HG03354 (cell line): ENCODE measurements around the gene SLC3A2.

ENCODE experiments used
- ATAC-seq: cut with Tn5 transposase; IDR thresholded peaks from one replicate; pipeline ENCODE4 v1.9.1; 2021; ENCODE audit warnings: mild to moderate bottlenecking; ENCODE audit not compliant: unreplicated experiment, poor library complexity, severe bottlenecking

SLC3A2 gene

DNA sequence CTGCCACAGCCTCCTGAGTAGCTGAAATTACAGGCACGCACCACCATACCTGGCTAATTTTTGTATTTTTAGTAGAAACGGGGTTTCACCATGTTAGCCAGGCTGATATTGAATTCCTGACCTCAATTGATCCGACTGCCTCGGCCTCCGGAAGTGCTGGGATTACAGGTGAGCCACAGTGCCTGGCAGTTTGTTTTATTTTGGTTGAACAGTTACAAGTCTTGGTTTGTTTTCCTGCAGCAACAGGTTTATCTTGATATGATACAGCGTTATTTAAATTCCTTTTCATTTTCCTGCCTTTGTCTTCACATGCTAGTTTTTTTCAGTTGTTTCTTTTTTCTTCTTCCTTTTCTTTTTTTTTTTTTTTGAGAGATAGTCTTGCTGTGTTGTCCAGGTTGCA lies 4.0 kb upstream of the SLC3A2 start:
- no peak for ATAC-seq

DNA sequence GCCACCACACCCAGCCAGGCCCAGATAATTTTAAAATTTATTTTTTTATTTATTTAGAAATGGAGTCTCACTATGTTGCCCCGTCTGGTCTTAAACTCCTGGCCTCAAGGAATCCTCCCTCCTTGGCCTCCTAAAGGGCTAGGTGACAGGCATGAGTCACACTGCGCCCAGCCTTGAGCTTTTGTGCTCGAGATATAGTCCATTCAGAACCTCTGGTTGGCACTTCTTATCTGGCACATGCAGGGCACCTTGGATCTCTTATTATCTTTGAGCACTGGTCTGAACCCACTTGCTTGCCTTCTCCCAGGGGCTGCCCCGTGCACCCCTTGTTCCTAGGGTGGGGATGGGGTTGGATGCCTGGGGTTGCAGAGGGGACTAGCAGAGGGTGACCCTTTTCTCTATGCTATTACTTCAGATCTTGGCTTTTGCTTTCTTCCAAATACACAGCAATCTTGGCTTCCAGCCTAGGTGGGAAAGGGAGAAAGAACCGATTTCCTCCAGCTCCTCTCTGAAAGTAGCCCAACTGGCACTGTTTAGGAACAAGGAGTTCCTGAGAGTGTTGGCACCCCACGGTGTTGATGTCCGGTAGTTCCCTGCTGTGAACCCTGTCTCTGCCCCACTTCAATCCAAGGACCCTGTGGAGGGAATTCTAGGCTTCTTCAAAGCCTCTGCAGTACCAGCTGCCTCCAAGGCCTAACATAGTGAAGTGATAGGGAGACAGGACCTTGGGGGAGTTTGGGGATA lies 1.3 kb upstream of the SLC3A2 start:
- no peak for ATAC-seq

DNA sequence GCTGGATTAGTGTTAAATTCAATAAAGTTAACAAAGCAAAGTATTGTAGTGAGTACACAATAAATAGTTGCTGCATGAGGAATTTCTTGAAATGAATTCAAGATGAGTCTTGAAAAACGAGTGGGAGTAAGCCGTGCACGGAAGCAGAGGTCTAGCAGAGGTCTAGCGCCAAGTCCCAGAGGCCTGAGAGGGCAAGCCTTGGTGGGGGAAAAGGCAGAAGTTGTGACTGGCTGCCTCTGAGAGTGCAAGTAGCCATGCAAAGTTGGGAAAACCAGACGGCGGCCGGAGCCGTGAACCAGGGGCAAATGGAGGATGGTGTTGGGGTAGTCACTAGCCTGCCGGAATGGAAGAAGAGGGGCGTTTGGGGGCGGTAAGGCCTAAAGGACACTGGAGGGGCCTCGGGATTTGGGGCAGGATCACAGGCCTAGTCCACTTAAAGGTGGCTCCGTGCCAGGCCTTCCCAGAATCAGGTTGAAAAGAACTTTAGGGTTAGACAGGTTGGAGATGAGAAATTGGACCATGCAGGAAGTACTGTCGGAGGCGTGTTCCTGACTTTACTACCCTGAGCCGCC lies 379 bp upstream of the SLC3A2 start:
- peak; percentile 23 for ATAC-seq

DNA sequence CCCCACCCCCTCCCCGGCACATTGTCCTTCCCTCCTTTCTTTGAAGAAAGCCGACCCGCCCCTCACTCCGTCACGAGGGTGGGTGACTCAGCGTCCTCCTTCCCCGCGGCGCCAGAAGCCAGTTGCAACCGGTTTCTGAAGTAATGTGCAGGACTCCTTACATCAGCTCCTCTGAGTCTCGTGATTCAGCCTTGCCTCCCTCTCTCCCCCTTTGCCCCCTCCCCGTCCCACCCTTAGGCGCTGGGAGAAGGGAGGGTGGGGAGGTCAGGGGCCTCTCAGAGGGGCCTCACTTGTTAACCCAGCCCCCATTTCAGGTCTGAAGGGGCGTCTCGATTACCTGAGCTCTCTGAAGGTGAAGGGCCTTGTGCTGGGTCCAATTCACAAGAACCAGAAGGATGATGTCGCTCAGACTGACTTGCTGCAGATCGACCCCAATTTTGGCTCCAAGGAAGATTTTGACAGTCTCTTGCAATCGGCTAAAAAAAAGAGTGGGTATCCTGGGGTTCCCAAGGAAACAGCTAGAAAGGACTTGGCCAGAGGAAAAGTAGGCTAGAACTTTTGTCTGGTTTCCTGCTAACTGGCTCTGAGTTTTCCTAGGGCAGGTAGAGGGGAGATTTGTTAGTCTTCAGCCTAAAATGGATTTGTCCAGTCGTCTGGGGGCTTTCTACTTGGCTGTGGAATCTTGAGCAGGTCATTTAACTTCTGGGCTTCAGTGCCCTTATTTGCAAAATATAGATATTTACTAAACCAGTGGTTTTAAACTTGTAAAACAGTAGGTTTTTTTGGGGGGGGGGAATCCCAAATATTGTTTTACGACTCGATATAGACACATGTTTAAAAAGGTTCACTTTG lies 1.1 kb downstream of the SLC3A2 start:
- ATAC-seq: peak; percentile 55

DNA sequence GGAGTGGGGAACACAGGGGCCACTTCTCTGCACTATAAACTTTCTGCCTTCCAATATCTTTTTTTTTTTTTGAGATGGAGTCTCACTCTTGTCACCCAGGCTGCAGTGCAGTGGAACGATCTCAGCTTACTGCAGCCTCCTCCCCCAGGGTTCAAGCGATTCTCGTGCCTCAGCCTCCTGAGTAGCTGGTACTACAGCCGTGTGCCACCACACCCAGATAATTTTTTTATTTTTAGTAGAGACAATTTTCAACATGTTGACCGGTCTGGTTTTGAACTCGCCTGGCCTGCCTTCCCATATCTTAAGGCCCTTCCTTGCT lies 1.7 kb downstream of the SLC3A2 start:
- no peak for ATAC-seq

DNA sequence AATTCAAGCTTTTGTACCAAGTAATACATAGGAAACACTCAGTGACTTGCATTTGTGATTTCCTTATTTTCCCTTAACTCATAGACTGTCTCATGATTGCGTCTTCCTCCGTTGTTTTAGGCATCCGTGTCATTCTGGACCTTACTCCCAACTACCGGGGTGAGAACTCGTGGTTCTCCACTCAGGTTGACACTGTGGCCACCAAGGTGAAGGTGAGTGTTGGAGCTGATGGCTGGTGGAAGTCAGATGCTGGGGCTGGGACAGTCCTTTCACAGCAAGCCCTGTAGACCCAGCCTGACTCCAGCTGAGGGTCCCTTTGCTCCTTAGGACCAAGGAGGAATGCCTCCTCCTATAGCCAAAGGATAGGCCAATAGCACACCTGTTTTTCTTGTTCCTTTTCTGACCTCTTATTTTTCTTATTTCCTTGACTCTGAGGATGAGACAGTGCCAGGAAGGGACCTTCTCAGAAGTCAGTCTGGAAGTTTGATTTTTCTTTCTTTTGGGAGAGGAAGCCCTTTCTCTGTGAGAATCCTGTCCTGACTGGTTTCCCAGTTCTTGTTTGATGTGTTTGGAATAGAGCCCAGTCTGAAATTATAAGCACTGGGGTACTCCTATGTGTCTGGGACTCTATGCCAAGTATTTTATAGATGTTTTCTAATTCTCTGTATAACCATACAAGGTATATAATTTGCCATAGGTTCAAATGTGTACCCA lies 2.2 kb downstream of the SLC3A2 start:
- no peak for ATAC-seq

DNA sequence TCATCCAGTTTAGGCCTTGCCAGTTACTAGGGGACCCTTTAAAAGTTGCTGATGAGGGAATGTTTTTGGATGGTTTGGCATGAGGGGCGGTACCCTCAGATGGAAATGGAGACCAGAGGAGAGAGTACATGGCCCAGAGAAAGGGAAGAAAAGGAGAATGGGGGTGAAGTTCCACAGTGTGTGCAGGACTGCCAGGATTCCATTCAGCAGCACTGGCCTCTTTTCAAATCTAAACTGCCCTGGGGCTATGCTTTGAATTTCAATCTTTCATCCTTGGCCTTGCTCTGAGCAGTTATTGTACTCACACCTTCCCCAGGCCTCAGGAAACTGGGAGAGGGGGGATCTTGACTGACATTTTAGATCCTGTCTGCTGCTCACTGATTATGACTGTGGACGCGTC lies 3.0 kb downstream of the SLC3A2 start:
- no peak for ATAC-seq

DNA sequence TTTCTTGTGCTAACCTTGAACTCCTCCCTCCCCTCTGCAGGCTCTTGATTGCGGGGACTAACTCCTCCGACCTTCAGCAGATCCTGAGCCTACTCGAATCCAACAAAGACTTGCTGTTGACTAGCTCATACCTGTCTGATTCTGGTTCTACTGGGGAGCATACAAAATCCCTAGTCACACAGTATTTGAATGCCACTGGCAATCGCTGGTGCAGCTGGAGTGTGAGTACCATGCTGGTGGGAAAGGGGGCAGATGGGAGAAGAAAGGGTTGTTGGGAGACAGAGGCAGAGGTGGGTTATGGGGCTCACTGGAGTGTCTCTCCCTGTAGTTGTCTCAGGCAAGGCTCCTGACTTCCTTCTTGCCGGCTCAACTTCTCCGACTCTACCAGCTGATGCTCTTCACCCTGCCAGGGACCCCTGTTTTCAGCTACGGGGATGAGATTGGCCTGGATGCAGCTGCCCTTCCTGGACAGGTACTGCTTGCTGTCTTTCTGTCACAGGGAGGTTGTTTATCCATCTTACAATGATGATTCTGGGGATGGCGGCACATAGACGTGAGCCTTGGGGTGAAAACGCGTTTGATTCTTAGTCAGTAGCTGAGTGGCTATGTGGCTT lies 4.5 kb downstream of the SLC3A2 start:
- ATAC-seq: no peak

DNA sequence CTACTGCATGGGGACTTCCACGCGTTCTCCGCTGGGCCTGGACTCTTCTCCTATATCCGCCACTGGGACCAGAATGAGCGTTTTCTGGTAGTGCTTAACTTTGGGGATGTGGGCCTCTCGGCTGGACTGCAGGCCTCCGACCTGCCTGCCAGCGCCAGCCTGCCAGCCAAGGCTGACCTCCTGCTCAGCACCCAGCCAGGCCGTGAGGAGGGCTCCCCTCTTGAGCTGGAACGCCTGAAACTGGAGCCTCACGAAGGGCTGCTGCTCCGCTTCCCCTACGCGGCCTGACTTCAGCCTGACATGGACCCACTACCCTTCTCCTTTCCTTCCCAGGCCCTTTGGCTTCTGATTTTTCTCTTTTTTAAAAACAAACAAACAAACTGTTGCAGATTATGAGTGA lies 7.7 kb downstream of the SLC3A2 start:
- no peak for ATAC-seq

DNA sequence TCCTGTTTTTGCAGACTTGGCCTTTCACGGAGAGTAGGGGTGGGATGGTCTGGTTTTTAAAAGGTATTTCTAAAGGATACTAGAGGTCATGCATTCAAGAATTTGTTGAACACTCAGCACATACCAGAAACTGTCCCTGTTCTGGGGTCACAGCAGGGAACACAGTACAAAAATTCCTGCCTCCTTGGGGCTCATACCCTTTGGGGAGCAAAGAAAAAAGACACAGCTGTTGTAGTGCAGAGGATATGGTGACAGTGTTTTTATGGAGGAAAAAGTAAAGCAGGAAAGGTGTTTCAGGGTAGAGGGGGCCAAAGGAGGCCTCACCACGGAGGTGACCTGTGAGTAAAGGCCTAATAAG lies 8.4 kb downstream of the SLC3A2 start:
- no peak for ATAC-seq

DNA sequence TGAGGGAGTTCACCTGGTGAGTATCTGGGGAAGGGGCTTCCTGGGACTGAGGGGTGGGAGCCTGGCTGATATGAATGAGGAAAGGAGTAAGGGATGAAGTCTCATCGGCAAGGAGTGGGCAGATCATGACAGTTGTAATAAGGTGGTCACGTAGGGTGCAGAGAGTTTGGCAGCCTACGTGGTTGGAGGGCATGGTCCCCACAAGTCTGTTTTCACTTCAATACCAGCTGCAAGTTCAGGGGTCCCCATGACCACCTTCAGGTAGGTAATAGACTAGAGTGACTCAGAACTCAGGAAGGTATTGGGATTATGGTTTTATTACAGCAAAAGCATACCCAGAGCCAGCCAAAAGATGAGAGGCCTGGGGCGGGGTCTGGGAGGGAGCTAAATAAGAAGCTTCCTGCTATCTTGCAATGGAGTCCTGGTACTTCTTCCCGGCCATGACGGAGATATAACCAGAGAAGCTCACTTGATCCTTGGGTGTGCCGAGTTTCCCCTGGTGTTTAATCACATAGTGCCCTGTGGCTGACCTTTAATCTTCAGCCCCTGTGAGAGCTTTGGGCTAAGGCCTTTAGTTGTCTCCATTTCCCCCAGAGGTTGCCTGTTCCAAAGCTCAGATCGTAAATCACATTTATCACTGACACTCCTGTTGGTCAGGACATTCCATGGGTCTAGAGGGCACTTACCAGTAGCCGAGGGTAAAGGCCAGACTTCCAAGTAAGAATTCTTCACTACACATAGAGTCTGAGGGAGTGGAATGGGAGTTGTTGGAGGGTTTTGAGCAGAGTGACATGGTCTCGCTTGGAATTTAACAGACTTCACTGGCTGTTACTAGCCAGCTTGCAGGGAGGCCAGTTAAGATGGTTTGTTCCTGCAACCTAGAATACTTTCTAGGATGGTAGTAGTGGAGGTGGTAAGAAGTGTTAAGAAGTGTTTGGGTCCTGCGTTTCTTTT lies 9.1 kb downstream of the SLC3A2 start:
- no peak for ATAC-seq

DNA sequence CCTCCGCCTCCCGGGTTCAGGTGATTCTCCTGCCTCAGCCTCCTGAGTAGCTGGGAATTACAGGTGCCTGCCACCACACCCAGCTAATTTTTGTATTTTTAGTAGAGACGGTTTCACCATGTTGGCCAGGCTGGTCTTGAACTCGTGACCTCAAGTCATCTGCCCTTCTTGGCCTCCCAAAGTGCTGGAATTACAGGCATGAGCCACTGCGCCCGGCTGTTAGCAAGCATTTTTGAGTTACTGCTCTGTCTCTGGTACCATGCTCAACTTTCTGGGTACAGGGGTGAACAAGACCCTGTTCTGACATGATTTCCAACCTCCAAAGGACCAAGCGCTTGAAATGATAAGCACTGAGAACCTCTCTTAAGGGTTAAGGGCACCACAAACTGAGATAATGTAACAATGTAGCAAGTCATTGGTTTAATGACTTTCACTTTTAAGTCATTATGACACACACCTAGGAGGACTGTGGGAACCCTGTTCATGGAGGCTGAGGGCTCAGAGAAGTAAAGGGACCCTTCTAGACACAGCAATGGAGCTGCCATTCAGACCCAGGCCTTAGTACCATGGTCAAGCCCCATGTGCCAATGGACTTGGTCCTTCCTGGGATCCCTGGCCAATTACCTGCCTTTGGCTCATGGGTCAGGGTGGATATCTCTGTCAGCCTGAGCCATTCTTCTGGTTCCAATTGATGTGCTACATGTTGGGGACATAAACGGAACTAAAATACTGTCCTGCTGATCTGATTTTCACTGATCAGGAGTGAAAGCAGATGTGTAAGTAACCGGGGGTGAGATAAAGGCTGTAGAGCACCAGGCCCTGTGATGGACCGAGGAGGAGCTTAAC lies 11.6 kb downstream of the SLC3A2 start:
- ATAC-seq: no peak

DNA sequence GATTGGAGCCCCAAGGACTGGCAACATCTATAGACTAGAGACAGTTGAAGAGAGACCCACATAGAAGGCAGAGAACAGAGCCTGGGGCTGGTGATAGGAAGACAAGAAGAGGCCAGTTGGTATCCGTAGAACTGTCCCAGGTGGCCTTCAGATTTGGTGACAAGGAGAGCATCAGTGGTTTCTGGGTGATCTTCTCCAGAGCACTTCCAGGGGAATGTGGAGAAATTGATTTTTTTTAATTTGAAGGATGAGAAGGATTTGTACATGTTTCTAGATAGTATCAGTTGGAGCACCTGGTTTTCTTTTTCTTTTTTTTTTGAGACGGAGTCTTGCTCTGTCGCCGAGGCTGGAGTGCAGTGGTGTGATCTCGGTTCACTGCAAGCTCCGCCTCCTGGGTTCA lies 14.8 kb downstream of the SLC3A2 start:
- ATAC-seq: no peak

DNA sequence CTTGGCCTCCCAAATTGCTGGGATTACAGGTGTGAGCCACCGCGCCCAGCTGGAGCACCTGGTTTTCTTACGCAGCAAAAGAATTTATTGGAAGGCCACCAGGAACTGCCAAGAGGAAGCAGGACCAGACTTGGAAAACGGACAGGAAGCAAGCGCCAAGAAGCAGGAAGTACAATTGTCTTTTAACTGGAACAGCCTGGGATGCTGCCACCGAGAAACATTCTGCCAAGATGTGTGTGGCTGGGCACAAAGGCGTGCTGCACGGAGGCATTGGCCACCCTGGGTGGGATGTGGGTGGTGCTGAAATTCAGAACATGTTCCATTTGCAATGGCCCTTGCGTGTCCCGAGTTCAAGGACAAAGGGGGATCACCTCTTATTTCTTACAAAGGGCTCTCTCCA lies 15.4 kb downstream of the SLC3A2 start:
- no peak for ATAC-seq

DNA sequence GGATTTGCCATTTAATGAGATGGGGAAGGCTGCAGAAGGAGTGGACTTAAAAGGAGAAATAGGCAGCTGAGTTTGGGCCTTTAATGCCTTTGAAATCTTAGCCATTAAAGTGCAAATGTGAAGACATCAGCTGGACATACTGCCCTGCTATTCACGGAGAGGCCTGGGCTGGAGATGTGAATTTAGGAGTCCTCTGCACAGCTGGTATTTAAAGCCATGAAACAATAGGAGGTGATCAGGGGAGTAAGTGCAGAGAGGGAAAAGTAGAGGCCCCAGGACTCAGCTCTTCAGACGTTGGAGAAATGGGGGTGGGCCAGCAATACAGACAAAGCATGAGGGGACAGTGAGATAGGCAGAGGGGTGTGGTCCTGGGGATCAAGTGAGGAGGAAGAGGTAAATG lies 16.6 kb downstream of the SLC3A2 start:
- ATAC-seq: no peak

DNA sequence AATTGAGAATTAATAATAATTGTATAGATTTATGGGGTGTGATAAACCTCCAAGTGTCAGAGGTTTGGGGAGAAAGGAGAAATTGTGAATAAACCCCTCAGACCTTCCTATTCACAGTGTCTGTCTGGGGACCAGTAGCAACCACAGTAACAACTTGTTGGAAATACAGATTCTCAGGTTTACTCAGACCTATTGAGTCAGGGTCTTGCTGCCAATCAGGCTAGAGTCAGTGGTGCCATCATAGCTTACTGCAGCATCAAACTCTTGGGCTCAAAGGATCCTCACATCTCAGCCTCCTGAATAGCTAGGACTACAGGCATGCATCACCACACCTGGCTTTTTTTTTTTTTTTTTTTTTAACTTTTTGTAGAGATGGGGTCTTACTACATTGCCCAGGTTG lies 17.3 kb downstream of the SLC3A2 start:
- no peak for ATAC-seq

DNA sequence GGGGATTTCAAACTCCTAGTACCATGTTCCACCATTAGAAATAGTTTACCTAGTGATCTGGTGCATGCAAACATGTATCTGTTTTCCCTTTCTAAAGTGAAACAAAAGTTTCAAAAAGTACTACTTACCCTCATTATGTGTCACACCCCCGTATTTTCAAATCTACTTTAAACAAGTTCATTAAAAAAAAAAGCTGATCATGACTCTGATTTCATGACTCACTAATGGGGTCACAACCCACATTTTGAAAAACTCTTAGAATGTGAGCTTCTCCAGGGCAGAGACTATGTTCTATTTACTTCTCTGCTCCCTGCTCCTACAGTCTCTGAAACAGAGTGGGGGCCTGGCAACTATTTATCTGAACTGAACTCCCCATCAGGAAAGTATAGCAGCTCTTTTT lies 22.2 kb downstream of the SLC3A2 start:
- ATAC-seq: no peak

DNA sequence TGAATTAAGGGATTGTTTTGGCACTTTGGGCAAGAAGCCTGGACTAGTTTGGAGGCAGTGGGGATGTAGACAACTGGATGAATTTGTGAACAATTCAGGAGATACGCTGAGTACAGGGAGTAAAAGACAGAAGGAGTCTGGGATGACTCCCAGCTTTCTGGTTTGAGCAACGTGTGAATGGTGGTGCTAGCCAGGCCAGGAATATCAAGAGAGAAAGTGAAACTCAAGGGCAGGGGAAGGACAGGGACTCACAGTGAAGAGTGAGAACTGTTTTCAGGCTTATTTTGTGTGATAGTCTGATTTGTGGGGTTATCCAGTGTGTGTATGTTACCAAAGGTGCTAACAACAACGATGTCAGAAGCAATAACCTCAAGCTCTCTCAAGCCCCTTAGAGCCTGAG lies 24.6 kb downstream of the SLC3A2 start:
- ATAC-seq: no peak
